ENCODE measurements around the gene PROM1. TPM values are rescaled to one million over a fixed set of nuclear protein-coding genes. Genes with fewer than 3 reads are reported as not detected.

PROM1 gene
- total and polyA plus RNA-seq, 9 of the 15 experiments (the other 6 are each of a cell fraction or from before 2014, with no cell fraction given), result 0.05 TPM; not detected in 8

GRCh38 chr4:16026160-16026761 lies 57.6 kb downstream of the PROM1 start (continued):
- TF ChIP-seq, protein P1, sequence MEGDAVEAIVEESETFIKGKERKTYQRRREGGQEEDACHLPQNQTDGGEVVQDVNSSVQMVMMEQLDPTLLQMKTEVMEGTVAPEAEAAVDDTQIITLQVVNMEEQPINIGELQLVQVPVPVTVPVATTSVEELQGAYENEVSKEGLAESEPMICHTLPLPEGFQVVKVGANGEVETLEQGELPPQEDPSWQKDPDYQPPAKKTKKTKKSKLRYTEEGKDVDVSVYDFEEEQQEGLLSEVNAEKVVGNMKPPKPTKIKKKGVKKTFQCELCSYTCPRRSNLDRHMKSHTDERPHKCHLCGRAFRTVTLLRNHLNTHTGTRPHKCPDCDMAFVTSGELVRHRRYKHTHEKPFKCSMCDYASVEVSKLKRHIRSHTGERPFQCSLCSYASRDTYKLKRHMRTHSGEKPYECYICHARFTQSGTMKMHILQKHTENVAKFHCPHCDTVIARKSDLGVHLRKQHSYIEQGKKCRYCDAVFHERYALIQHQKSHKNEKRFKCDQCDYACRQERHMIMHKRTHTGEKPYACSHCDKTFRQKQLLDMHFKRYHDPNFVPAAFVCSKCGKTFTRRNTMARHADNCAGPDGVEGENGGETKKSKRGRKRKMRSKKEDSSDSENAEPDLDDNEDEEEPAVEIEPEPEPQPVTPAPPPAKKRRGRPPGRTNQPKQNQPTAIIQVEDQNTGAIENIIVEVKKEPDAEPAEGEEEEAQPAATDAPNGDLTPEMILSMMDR (IDR thresholded peaks at IDR 0.05 in 2 of 3, conservative IDR thresholded peaks at IDR 0.05 in 1 of 3; ENCODE audit: insufficient read depth in 2 of 3, low read depth in 1 of 3, low read length in 3 of 3), result peak; percentile 59 to 81 (median 66); a peak in 5 of 6 replicates
- no peak for TF ChIP-seq ZNF75A (CRISPR knock-in tag; IDR thresholded peaks at IDR 0.05)
- TF ChIP-seq RAD21 (CRISPR knock-in tag; conservative IDR thresholded peaks at IDR 0.05 in 1 of 2, IDR thresholded peaks at IDR 0.05 in 1 of 2), result peak; percentile 89 to 93
- no peak for TF ChIP-seq SAP30 (IDR thresholded peaks at IDR 0.05; ENCODE audit: borderline replicate concordance, insufficient read depth, low read depth, low read length, poor library complexity, severe bottlenecking)
- TF ChIP-seq ARID2 (IDR thresholded peaks at IDR 0.05), result no peak
- TF ChIP-seq CEBPG (CRISPR knock-in tag; IDR thresholded peaks at IDR 0.05), result no peak
- no peak for TF ChIP-seq CEBPG (tag; conservative IDR thresholded peaks at IDR 0.05 in 1 of 2, IDR thresholded peaks at IDR 0.05 in 1 of 2)

DNA sequence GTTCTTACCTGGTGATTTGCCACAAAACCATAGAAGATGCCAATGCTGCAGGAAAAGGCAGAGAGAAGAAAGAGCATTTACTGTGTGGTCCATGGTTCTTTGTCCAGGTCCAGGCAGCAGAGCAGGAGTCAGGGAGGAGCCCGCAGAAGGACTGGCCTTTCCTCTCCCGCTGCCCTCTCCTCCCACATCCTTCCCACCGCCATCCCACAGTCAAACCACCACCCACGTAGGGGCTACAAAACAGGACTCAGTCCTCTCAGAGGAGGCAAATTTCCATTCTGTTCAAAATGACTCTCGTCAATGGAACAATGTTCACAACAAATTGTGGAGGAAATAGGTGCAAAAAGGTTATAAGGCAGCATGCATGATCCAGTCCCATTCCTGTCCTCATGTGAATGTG lies 58.6 kb downstream of the PROM1 start:
- Histone ChIP-seq H3K9me1 (ENCODE audit: control insufficient read depth, insufficient read depth, low read length) (no peaks in the 10 kb centered on the region), H3K4me3 (no peak overlapping the region), H3K79me2 (ENCODE audit: control insufficient read depth, insufficient read depth, low read length) (no peaks in the 10 kb centered on the region), H3K27ac (ENCODE audit: extremely low read depth, low read depth, low read length) (no peak overlapping the region), H3K9ac (ENCODE audit: insufficient read depth in 1 of 2, low read depth in 2 of 2, low read length in 2 of 2) (no peak overlapping the region), H2AFZ (ENCODE audit: low read depth, low read length) (no peak overlapping the region), H3K9me3 (replicated peaks; ENCODE audit: control insufficient read depth, insufficient read depth, low read depth, low read length) (no peaks in the 10 kb centered on the region), H3K4me1 (replicated peaks in 1 of 2; ENCODE audit: control insufficient read depth in 2 of 2, insufficient read depth in 2 of 2, low read length in 2 of 2) (no peaks in the 10 kb centered on the region), H4K20me1 (replicated peaks; ENCODE audit: control insufficient read depth, insufficient read depth, low read length) (no peaks in the 10 kb centered on the region; the same call in 1 of the 2 replicates), H3K36me3 (ENCODE audit: control insufficient read depth, insufficient read depth, low read length) (no peaks in the 10 kb centered on the region), H3K4me2 (ENCODE audit: insufficient read depth, low read length) (no peak overlapping the region), H3K27me3 (ENCODE audit: control insufficient read depth in 2 of 2, insufficient read depth in 2 of 2, low read length in 2 of 2) (peaks cover 2 to 14% of the 10 kb centered on the region in 2 experiments; a peak in 2 of 5 replicates)
- in situ Hi-C loops (cut with MboI), result no loop called here
- no peak for TF ChIP-seq ZNF668 (CRISPR knock-in tag; IDR thresholded peaks at IDR 0.05)
- TF ChIP-seq, protein P2, sequence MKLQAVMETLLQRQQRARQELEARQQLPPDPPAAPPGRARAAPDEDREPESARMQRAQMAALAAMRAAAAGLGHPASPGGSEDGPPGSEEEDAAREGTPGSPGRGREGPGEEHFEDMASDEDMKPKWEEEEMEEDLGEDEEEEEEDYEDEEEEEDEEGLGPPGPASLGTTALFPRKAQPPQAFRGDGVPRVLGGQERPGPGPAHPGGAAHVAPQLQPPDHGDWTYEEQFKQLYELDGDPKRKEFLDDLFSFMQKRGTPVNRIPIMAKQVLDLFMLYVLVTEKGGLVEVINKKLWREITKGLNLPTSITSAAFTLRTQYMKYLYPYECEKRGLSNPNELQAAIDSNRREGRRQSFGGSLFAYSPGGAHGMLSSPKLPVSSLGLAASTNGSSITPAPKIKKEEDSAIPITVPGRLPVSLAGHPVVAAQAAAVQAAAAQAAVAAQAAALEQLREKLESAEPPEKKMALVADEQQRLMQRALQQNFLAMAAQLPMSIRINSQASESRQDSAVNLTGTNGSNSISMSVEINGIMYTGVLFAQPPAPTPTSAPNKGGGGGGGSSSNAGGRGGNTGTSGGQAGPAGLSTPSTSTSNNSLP (IDR thresholded peaks at IDR 0.05; ENCODE audit: borderline replicate concordance, low read depth, low read length), result no peak
- TF ChIP-seq, protein P3, sequence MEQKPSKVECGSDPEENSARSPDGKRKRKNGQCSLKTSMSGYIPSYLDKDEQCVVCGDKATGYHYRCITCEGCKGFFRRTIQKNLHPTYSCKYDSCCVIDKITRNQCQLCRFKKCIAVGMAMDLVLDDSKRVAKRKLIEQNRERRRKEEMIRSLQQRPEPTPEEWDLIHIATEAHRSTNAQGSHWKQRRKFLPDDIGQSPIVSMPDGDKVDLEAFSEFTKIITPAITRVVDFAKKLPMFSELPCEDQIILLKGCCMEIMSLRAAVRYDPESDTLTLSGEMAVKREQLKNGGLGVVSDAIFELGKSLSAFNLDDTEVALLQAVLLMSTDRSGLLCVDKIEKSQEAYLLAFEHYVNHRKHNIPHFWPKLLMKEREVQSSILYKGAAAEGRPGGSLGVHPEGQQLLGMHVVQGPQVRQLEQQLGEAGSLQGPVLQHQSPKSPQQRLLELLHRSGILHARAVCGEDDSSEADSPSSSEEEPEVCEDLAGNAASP (IDR thresholded peaks at IDR 0.05), result no peak
- ATAC-seq, result no peak
- FAIRE-seq, result no peak
- WGBS (ENCODE audit: insufficient coverage, low coverage, missing lambda C conversion rate), result 0% methylated on average over 5 of the region's 5 CpGs
- ChIA-PET POLR2A (no interaction called here), CTCF (ENCODE audit: low intra/inter-chr PET ratio) (interaction anchor here (1.5 to 3.7 kb wide), 2 partner anchors 237 to 240 kb away, joined by 9 to 28 read pairs; no protein-coding TSS in a partner anchor)
- intact Hi-C loops (cut with micrococcal nuclease), result loop anchor here (10.0 kb wide), 1 partner anchor 560 kb away; no protein-coding TSS in a partner anchor
- DNase-seq (ENCODE audit: extremely low read depth in 1 of 4, low spot score in 3 of 4), result no peak
- no TSS peak for BruUV-seq (replicated peaks)

Data from K562 (cell line).